GM21526 (cell line): ENCODE measurements around the gene GCSH.

Source experiments
- ATAC-seq: cut with Tn5 transposase; IDR thresholded peaks from one replicate; pipeline ENCODE4 v1.9.1; 2021; ENCODE audit warnings: moderate library complexity; ENCODE audit not compliant: unreplicated experiment, low FRiP score

The GCSH gene

GRCh38 chr16:81061307-81061640 lies 34.9 kb downstream of the GCSH start:
- ATAC-seq: no peak

- no peak for ATAC-seq
Observed at GRCh38 chr16:81060576-81061306, 35.5 kb downstream of the GCSH start.

- ATAC-seq: no peak
Observed at GRCh38 chr16:81053761-81054160, 42.4 kb downstream of the GCSH start.

- no peak for ATAC-seq
Observed at GRCh38 chr16:81042821-81043220, 53.4 kb downstream of the GCSH start.

- no peak for ATAC-seq
Observed at GRCh38 chr16:81041696-81042095, 54.5 kb downstream of the GCSH start.

GRCh38 chr16:81040842-81041241 lies 55.4 kb downstream of the GCSH start:
- no peak for ATAC-seq

- ATAC-seq: no peak
Observed at GRCh38 chr16:81040131-81040530, 56.1 kb downstream of the GCSH start.

GRCh38 chr16:81036751-81037350 lies 59.3 kb downstream of the GCSH start:
- no peak for ATAC-seq

- ATAC-seq: peak; percentile 49
Observed at GRCh38 chr16:81035975-81036750, 60.0 kb downstream of the GCSH start.

- ATAC-seq: peak; percentile 78
Observed at GRCh38 chr16:81035398-81035974, 60.7 kb downstream of the GCSH start, which contains the start of gene ATMIN. ATMIN (plus strand) TSS chr16:81035842; CDS start chr16:81035871, 29 bp downstream.
